HG02884 (cell line): ENCODE results near the gene NDUFS8.

Experiments used
- ATAC-seq: cut with Tn5 transposase; IDR thresholded peaks from one replicate; pipeline ENCODE4 v1.9.1; 2021; ENCODE audit warnings: mild to moderate bottlenecking, moderate library complexity; ENCODE audit not compliant: unreplicated experiment

The NDUFS8 gene

DNA sequence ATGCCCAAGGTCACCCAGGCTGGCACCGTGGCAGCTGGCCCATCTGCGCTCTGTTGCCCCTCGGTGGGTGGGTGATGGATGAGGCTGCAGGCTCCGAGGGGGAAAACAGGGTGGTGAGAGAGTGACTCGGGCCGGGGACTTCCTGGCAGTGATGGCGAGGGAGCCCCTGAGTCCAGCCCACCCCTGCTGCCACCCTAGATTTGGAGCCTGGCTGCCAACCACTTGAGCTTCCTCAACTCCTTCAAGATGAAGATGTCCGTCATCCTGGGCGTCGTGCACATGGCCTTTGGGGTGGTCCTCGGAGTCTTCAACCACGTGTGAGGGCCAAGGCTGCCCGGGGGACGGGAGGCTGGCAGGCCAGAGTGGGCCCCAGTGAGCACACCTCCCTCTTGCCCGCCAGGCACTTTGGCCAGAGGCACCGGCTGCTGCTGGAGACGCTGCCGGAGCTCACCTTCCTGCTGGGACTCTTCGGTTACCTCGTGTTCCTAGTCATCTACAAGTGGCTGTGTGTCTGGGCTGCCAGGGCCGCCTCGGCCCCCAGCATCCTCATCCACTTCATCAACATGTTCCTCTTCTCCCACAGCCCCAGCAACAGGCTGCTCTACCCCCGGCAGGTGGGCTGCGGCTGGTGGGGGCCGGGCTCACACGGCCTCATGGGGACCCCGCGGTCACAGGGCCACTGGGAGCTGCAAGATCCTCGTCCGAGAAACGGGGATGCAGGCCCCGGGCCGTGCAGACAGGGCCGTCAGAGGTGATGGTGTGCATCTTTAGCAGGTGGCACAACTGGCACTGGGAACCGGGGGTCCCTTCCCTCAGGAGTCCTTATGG lies 18.4 kb downstream of the NDUFS8 start:
- no peak for ATAC-seq

- ATAC-seq: no peak
Measured at GRCh38 chr11:68049509-68050370, 19.3 kb downstream of the NDUFS8 start.

GRCh38 chr11:68050371-68050841 lies 19.9 kb downstream of the NDUFS8 start:
- ATAC-seq: no peak

DNA sequence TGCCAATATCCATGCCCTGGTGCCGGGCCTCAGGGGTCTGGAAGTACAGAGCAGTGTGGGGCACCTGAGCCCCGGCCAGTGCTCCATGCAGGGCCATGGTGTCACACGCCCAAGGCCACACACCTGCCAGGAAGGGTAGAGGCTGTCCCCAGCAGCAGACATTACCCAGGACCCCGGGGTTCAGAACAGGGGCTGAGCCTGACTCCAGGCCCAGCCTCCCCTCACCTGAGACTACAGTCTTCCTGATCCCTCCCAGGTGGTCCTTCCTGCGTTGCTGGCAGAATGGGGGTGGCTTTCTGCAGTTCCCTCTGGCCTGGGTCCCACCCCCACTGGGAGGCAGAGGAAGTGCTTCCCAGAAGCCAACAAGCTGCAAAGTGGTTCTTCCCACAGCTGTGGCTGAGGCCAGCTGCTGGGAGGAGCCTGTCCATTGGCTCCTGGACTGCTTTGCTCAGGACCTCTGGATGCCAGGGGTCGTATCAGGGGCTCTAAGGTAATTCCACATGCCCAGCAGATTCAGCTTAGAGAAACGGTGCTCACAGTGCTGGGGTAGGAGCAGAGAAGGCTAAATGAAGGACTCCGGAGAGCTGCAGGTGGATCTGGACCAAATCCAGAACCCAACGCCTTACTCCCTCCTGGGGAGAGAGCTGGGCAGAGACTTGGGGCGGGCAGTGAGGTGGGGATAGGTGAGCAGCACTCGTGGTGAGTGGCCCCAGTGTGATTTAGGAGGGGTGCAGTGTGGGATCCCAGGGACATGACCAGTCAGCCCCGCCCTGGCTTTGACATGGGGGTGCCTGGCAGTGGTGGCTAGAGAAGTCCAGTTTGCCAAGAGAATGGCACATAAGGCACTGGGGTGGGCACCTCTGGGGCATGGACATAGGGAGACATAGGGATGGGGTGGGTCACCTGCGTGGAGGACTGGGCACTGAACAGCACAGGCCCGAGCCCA lies 21.0 kb downstream of the NDUFS8 start:
- no peak for ATAC-seq

- ATAC-seq: no peak
Measured at GRCh38 chr11:68052137-68052873, 21.8 kb downstream of the NDUFS8 start.

DNA sequence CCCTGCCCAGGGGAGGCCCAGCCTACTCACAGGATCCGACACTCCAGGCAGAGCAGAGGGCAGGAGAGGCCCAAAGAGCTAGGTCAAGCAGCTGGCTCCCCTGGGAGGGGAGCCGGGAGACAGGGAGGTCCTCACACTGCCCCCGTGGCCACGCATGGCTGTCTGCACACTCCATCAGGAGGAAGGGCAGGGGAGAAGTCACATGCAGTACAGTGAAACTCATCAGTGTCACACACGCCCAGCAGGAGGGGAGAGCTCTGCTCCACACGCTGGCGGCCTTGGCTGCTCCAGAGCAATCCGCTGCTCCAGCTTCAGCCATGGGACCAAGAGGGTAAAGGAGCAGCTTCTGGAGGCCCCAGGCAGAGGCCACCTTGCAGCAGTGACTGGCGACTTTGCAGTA lies 22.6 kb downstream of the NDUFS8 start:
- ATAC-seq: no peak

GRCh38 chr11:68053981-68054812 lies 23.7 kb downstream of the NDUFS8 start:
- no peak for ATAC-seq

GRCh38 chr11:68056317-68057285 lies 26.1 kb downstream of the NDUFS8 start:
- no peak for ATAC-seq

GRCh38 chr11:68057807-68058206 lies 27.3 kb downstream of the NDUFS8 start:
- no peak for ATAC-seq

- no peak for ATAC-seq
Measured at GRCh38 chr11:68061508-68061907, 31.0 kb downstream of the NDUFS8 start.

DNA sequence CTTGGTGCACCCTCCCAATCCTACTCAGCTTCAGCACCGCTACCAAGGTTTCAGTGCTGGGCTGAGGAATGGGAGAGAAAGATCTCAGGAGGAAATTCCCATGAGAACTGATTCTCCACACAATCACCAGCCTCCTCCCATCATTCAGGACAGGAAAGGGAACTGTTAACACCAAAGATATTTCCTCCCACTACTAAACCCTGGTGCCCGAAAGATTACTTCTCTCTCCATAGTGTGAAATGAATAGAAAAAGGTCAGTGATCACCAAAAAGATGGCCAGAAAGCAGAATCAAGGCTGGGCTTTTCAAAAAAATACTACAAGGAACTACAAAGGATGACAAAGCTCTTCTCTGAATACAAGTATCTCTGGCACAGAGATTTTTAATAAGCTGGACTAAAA lies 34.4 kb downstream of the NDUFS8 start:
- ATAC-seq: no peak

DNA sequence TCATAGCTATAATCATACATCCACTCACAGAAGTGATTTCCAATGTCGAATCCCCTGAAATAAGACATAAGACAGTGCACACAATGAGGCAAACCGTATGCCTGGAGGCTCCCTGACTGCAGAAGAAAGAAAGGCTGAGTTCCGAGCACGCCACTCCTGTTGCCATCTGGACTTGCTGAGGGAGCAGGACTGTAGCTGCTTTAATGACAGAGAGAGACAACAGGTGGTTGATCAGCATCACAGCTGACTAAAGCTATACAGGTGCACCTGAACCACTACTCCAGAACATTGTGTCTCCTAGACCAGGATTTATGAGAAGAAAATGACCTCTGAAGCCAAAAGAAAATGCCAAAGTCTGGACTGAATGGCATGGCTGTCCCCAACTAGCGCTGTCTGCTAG lies 35.4 kb downstream of the NDUFS8 start:
- no peak for ATAC-seq

- no peak for ATAC-seq
Measured at GRCh38 chr11:68066742-68067141, 36.3 kb downstream of the NDUFS8 start.

DNA sequence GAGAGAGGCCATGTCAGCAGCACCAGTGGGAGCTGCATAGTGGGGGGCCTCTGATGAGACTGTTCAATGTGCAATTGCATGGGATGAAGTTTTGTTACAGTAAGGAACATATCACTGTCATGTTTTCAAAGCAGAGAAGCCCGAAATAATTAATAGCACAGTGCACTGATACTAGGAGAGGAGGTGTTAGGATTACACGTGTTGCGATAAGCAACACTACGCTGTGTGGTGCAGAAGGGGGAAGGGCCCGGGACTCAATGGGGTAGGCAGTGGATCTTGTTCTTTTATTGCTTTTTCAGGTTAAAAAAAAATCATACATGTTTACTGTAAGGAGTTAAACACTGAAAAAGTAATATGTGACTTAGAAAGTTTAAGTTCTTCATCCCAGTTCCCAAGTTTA lies 37.5 kb downstream of the NDUFS8 start:
- ATAC-seq: no peak

- ATAC-seq: no peak
Measured at GRCh38 chr11:68071281-68072048, 41.0 kb downstream of the NDUFS8 start.

DNA sequence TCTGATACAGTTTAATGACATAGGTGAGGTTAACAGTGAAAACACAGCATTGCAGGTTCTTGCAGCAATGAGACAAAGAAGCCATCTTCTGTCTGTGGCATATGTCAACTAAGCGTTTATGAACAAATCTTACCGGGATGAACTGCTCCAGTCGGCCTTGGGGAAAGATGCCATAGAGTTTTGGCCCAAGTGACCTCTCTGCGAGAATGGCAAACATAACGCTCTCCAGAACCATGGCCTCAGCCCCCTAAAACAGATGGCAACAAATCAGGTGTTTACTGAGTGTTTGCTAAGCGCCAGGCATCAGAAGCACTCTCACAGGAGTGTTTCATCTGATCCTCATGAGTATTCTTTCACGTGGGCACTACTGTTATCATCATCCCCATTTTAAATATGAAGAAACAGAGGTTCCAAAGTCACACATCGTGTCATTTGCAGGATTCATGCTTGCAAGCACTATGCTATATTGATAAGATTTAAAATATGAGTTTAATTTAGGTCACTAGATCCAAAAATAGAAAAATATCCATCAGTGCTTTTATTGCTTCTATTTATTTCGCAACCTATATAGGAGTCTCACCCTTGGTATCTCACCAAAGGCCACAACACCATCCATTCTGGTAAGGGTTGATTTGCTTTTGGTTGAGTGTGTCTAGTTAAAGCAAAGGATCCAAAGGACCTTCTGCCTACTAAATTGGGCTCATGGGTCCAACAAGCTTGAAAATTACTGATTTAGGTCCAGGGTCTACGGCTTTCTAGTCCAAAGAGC lies 44.3 kb downstream of the NDUFS8 start:
- no peak for ATAC-seq
